Middle frontal gyrus (tissue), 1 donor: ENCODE results near the gene IFNA8.
"Not testable (repeated sequence)": the region's sequence is repeated elsewhere in the genome, so short reads cannot be mapped to it uniquely, and the experiment has no call there.

Experiments used
- DNase-seq: peaks from one replicate; pipeline ENCODE4 v3.0.0-alpha.2; 2015; ENCODE audit warnings: low spot score; ENCODE audit errors: extremely low spot score

IFNA8 gene

DNA sequence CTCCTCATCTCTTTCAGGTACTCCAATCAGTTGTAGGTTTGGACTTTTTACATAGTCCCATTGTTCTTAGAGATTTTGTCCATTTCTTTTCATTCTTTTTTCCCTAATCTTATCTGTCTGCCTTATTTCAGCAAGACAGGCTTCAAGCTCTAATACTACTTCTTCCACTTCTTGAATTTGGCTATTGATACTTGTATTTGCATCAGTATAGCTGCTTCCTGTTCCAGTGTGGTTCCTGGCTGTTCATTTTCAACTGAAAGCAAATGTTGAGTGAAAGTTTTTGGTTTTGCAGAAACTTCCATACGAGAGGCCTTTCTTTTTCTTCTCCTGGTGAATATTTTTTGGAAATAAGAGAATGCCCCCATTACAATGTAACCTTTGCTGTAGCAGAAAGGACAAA lies 19.3 kb downstream of the IFNA8 start:
- DNase-seq: no peak

DNA sequence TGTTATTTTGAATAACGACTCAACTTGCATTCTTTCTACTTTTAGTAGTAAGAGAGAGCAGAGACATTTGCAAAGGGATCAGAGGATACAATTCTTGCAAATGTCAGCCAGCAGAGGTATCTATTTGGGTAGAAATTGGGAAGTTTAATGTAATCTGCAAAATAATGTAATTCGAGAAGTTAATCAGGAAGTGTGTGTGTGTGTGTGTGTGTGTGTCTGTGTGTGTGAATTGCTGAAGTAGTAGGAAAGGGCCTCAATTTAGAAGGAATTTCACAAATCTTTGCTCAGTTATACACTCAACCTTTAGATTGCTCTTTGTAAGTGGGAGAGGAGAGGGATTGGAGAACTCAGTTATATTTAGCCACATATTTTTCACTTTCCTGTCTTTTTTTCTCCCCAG lies 20.3 kb downstream of the IFNA8 start:
- no peak for DNase-seq

DNA sequence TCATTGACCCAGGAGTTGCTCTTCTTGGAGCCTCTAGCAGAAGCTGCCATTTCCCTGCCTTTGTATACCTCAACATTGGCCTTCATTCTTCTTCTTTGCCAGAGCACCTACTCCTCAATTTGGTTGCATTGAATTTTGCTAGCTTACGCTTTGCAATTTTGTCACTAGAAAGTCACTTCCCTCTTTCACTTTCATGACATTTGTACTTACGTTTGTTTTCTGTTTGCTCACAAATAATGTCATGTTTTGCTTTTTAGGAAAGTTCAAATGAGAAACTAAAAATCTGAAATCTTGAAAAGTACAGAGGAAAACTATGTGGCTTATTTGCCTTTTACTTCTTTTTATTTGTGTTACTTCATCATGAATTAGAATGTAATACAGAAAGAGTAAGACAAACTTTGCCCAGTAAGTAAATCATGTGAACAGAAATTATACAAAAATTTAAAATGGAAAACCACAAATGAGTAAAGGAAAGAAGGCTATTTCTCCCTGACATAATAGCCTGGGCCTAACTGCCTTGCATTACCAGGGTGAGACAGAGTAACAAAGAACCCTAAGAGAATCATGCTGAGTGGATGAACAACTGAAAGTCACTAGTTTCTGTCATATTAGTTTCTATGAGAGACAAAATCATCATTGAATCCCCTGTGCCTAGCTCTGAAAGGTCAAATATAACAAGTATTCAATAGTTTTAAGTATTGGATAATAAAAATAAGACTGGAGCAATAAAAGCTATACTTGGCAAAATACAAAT lies 23.9 kb downstream of the IFNA8 start:
- DNase-seq: no peak

DNA sequence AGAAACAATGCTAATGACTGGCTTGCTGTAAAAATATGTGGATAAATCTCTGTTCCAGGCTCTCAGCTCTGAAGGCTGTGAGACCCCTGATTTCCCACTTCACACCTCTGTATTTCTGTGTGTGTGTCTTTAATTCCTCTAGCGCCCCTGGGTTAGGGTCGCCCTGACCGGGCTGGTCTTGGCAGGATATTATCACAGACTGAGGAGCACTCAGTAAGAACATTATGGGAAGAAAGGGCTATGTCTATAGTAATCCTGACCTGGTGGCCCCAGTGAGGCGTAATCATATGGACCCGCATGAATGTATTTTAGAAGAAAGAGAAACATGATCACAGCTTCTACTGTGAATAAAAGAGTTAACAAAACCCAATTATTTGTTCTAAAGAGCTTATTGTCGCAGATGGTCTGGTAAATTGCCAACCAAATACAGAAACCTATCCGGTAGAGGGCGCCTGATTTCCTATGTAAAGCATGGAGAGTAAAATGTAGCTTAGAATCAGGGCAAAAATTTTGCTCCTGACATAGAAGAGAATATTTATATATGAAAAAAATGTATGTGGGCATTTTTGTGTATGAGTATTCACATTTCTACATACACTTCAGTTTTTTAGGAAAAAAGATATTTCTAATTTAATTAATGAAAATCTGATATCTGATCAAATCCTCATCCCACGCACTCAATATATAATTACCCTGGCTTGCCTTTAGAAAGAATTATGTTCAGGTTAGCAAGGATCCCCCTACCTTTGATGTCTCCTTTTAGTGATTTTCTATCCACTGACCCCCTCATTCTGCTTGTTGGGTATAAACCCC lies 25.5 kb downstream of the IFNA8 start:
- DNase-seq: peak; percentile 38

DNA sequence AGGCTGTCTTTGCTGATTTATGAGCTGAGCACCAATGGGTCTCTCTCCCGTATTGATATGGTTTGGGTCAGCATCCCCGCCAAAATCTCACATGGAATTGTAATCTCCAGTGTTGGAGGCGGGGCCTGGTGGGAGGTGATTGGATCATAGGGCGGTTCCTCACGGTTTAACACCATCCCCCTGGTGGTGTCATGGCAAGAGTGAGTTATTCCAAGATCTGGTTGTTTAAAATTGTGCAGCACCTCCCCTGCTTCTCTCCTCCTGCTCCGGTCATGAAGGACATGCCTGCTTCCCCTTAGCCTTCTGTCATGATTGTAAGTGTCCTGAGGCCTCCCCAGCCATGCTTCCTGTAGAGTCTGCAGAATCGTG lies 26.1 kb downstream of the IFNA8 start:
- not testable (repeated sequence) for DNase-seq

DNA sequence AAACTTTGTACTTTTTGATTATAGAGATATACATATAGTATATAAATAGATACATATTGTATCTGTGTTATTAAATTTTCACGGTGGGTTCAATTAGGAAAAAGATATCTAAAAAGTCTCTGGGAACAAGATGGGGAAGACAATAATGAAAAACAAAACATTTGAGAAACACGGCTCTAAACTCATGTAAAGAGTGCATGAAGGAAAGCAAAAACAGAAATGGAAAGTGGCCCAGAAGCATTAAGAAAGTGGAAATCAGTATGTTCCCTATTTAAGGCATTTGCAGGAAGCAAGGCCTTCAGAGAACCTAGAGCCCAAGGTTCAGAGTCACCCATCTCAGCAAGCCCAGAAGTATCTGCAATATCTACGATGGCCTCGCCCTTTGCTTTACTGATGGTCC lies 31.2 kb downstream of the IFNA8 start, which contains the start of gene IFNA1:
TSS of gene IFNA1 (plus strand) at position 301 of the 400 bp plus-strand sequence. CDS start at position 370, 69 bp downstream.
- DNase-seq: no peak

DNA sequence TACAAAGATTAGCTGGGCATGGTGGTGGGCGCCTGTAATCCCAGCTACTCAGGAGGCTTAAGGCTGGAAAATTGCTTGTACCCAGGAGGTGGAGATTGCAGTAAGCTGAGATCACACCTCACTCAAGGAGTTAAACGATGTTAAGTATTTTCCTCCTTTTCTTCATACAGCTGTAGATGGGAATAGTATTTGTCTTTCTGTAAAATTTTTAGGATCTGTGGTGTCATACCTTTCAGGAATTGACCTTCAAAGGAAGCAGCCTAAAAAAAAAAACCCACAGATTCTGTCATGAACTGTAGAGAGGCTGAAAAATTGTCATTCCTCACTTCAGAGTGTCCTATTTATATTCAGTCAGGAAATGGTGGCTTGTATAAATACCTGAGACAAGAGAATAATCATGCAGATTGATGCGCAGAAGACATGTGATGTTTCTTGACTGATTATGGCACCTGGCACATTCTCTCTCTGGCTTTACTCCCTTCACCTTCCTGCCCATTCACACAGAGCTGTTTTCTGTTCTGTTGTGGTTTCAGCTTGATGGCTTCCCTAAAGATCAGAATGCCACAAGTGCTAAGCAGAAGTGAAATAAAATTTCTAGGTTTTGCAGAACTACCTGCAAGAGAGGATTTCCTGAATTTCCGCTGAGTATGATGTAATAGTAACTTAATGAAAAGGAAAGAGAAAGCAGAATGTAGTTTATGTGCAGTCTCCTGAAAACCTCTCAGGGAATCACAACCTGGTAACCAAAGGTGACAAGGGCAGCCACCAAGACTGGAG lies 35.1 kb downstream of the IFNA8 start:
- no peak for DNase-seq

DNA sequence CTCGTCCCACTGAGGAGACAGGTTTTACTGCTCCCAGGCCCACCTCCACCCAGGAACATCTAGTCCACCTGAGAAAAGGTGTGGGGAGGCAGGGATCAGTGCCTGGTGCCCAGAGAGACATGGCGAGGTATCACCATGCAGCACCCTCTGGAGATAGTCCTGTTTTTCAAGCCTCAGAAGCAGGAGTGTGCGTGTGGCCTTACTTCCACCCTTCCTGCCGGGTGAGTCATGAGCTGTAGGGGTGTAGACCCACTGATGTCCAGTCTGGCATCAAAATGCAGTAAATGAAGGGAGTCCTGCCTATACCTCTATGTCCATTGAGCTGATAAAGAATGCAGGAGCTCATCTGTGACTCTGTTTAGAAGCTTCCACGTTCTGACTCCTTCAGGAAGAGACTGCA lies 40.4 kb downstream of the IFNA8 start:
- not testable (repeated sequence) for DNase-seq

DNA sequence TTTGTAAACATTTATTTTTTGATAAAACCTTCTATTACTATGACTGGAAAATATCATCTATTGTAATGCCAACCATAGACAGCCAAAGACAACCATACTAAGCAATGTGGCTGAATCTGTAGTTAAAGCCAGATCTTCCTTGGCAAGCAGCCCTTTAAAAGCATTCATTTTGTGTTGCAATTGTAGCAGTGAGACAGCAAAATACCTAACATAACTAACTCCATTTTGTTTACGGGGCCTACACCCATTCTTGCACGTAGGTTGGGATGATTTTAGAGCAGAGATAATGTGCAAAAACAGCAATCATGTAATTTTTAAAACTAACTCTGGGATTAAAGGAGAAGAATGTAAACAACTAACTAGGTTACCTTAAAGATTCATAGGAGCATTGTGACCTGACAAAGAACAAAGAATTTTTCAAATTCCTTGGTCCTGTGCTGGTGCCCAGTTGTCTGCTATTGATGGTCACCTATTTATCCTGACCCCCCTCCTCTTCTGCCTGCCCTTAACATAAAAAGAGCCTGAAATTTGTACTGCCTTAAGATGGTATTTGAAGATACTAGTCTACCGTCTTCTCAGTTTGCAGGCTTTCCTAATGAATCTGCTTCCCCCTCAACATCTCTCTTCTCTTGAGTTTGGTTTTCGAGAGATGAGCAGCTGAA lies 41.9 kb downstream of the IFNA8 start:
- DNase-seq: no peak

DNA sequence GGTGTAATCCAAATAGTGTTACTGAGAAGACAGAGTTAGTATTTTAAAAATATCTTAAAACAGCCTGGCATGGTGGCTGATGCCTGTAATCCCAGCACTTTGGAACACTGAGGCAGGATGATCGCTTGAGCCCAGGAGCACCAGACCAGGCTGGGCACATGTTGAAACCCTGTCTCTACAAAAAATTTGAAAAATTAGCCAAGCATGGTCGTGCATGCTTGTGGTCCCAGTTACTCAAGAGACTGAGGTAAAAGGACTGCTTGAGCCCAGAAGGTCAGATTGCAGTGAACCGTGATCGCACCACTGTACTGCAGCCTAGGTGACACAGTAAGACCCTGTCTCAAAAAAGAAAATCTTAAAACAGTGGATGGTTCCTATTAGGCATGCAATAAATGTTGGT lies 43.8 kb downstream of the IFNA8 start:
- no peak for DNase-seq

DNA sequence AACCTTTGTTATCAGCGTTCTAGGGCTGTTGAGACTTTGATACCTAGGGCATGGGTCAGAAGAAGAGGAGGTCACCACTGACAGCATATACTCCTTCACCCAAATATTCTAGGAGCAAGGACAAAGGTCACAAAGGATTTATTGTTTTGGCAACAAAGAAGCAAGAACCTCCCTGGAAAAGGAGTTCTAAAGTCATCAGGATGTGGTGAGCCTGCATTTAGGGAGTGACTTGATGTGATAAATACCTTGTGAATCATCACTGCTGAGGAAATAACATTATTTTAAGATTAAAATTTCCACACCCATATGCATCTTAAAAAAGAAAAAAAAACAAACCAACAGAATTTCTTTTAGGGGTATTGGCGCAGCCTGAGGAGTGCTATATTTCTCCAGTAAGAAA lies 45.2 kb downstream of the IFNA8 start:
- no peak for DNase-seq

DNA sequence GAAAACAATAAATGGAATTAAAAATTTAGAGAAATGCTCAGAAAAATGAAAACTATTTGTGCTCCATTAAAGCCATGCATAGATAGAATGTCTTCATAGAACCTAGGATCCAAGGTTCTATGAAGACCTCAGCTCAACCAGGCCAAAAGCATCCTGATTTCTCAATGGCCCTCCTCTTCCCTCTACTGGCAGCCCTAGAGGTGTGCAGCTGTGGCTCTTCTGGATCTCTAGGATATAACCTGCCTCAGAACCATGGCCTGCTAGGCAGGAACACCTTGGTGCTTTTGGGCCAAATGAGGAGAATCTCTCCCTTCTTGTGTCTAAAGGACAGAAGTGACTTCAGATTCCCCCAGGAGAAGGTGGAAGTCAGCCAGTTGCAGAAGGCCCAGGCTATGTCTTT lies 46.4 kb downstream of the IFNA8 start:
- DNase-seq: no peak
